Tibial nerve (tissue), 4 donors: ENCODE measurements around the gene ZMYND8. TPM values are rescaled to one million over a fixed set of nuclear protein-coding genes. Genes with fewer than 3 reads are reported as not detected.

ENCODE experiments used
- DNase-seq, 2 donors: peaks; one replicate each; pipeline ENCODE4 v3.0.0-alpha.2; 2019; ENCODE audit warnings: low spot score in 2 of 2
- H3K27ac ChIP-seq, 4 donors: fragments of 200-600 bp; sonication (generic) in 3 of 4; one replicate each; pipeline ENCODE4 v1.5.1; 2017 to 2019; ENCODE audit warnings: mild to moderate bottlenecking in 1 of 4
- H3K27me3 ChIP-seq, 2 donors: fragments of 200-600 bp; sonication (generic) in 1 of 2; one replicate each; pipeline versions ENCODE4 v1.5.1 to v1.6.0; 2017 to 2019
- H3K36me3 ChIP-seq, 3 donors: fragments of 200-600 bp; sonication (generic); one replicate each; pipeline ENCODE4 v1.5.1; 2018 to 2019
- H3K4me1 ChIP-seq, 4 donors: fragments of 200-600 bp; sonication (generic) in 3 of 4; one replicate each; pipeline ENCODE4 v1.5.1; 2017 to 2019
- H3K4me3 ChIP-seq, 4 donors: fragments of 200-600 bp; sonication (generic) in 3 of 4; one replicate each; pipeline ENCODE4 v1.5.1; 2017 to 2019; ENCODE audit warnings: mild to moderate bottlenecking in 1 of 4, moderate library complexity in 1 of 4
- H3K9me3 ChIP-seq, 4 donors: fragments of 200-600 bp; sonication (generic) in 3 of 4; one replicate each; pipeline ENCODE4 v1.5.1; 2017 to 2019
- CTCF ChIP-seq, 5 experiments: fragments of 200-600 bp in 3 of 5; fragments of 450-650 bp in 2 of 5; sonication (generic) in 3 of 5; IDR thresholded peaks; one replicate each; pipeline ENCODE4 v1.5.1; 2016 to 2019; ENCODE audit warnings: antibody characterized with exemption in 5 of 5, mild to moderate bottlenecking in 3 of 5, moderate library complexity in 2 of 5
- EP300 ChIP-seq, 2 donors: sonication (generic); formaldehyde crosslinking; IDR thresholded peaks; one replicate each; pipeline ENCODE4 v1.6.1; 2017; ENCODE audit warnings: antibody characterized with exemption in 2 of 2, mild to moderate bottlenecking in 1 of 2
- POLR2A ChIP-seq, 2 donors: fragments of 450-650 bp; IDR thresholded peaks; one replicate each; pipeline ENCODE4 v1.6.1; 2017; ENCODE audit warnings: antibody characterized with exemption in 2 of 2, mild to moderate bottlenecking in 2 of 2, moderate library complexity in 2 of 2
- WGBS, 2 donors: methylation state at CpG; one replicate each; pipeline ENCODE4 v1.1.5; 2018; 5-methylcytosine and 5-hydroxymethylcytosine counted together
- total RNA-seq, 4 donors: library from RNA; depleted of rRNA; stranded (reverse); fragments of >200 nt; gene quantifications; one replicate each; pipeline ENCODE4 v1.1.0, GENCODE V29; 2016

Gene ZMYND8
- total RNA-seq, 4 donors from 2014 or later = 45.3 to 69.9 (median 49.8) TPM

DNA sequence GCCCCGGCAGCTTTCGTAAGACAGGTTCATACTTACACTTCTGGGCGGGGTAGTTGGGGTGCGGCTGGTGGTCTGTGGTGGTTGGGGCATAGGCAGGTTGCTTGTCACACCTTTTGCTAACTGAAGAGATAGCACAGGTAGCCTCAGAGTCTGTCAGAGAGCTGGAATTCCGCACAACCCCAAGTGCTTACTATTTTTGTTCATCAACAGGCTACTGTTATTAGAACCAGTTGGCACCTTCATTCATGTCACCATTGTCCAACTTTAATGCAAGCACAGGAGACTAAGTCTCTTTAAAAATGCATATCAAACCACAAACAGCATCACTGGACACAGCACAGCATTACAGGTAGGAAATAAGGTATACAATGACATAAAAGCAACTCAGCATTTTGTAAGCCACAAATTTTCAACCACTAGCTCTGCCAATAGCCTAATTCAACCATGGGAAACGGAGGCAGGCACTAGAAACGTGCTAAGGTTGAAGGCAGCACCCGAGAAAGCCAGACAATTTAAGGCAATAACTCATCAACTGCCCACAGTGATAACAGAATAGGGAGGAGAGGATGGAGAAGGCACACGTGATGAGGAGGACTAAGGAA, 143.8 kb downstream of the ZMYND8 start:
- H3K9me3 ChIP-seq = no peaks in the 10 kb centered on the region
- no peak for TF ChIP-seq POLR2A (IDR thresholded peaks at IDR 0.05)
- TF ChIP-seq CTCF (IDR thresholded peaks at IDR 0.05) = no peak
- no peak for TF ChIP-seq EP300 (IDR thresholded peaks at IDR 0.05)
- H3K4me1 ChIP-seq = no peaks in the 10 kb centered on the region
- WGBS, 2 donors = 92 to 93% methylated on average over 9 of the region's 9 CpGs
- no peak overlapping the region for H3K4me3 ChIP-seq
- DNase-seq = no peak
- no peak overlapping the region for H3K27ac ChIP-seq
- H3K36me3 ChIP-seq = peaks cover 0 to 100% (median 16%) of the 10 kb centered on the region in 3 donors
- H3K27me3 ChIP-seq = no peaks in the 10 kb centered on the region

GRCh38 chr20:47211036-47211435, 145.5 kb downstream of the ZMYND8 start:
- WGBS, 2 donors = 90 to 93% methylated on average over 7 of the region's 7 CpGs
- no peak for DNase-seq
- Histone ChIP-seq H3K27ac (no peak overlapping the region), H3K9me3 (no peaks in the 10 kb centered on the region), H3K4me3 (no peak overlapping the region), H3K36me3 (peaks cover 0 to 83% (median 16%) of the 10 kb centered on the region in 3 donors), H3K27me3 (no peaks in the 10 kb centered on the region), H3K4me1 (no peaks in the 10 kb centered on the region)
- TF ChIP-seq CTCF (IDR thresholded peaks at IDR 0.05) (no peak), EP300 (IDR thresholded peaks at IDR 0.05) (no peak), POLR2A (IDR thresholded peaks at IDR 0.05) (no peak)

- peaks cover 0 to 77% (median 16%) of the 10 kb centered on the region in 3 donors for H3K36me3 ChIP-seq
- no peak for TF ChIP-seq EP300 (IDR thresholded peaks at IDR 0.05)
- no peak for TF ChIP-seq CTCF (IDR thresholded peaks at IDR 0.05)
- TF ChIP-seq POLR2A (IDR thresholded peaks at IDR 0.05) = no peak
- H3K9me3 ChIP-seq = no peaks in the 10 kb centered on the region
- no peak overlapping the region for H3K27ac ChIP-seq
- no peaks in the 10 kb centered on the region for H3K27me3 ChIP-seq
- no peak for DNase-seq
- no peak overlapping the region for H3K4me3 ChIP-seq
- no peaks in the 10 kb centered on the region for H3K4me1 ChIP-seq
- 85 to 91% methylated on average over 13 of the region's 13 CpGs for WGBS, 2 donors
Measured at GRCh38 chr20:47210470-47210869, 146.0 kb downstream of the ZMYND8 start.

DNA sequence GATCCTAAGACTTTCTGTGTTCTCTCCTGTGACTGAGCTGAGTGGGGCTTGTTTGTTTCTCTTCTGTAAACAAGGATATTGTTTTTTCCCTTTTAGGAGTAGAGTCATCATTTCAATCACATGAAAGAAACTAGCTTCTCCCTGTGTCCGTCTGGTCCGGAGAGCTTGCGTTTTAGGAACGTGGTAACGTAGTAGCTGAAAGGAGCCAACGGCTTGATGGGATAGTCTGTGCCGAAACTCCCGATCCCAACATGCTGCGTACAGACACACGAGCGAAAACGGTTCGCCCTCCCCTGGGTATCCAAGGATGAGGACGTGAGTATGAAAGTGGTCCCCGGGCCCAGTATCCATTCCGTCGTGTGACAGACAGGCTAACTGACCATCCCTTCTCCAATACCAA, 146.5 kb downstream of the ZMYND8 start:
- no peaks in the 10 kb centered on the region for H3K9me3 ChIP-seq
- H3K27me3 ChIP-seq = no peaks in the 10 kb centered on the region
- peaks cover 0 to 73% (median 16%) of the 10 kb centered on the region in 3 donors for H3K36me3 ChIP-seq
- H3K4me1 ChIP-seq = no peaks in the 10 kb centered on the region
- 93 to 95% methylated on average over 17 of the region's 17 CpGs for WGBS, 2 donors
- H3K4me3 ChIP-seq = no peak overlapping the region
- TF ChIP-seq CTCF (IDR thresholded peaks at IDR 0.05) = no peak
- TF ChIP-seq EP300 (IDR thresholded peaks at IDR 0.05) = no peak
- no peak for TF ChIP-seq POLR2A (IDR thresholded peaks at IDR 0.05)
- no peak for DNase-seq
- H3K27ac ChIP-seq = no peak overlapping the region

GRCh38 chr20:47208534-47209174, 147.8 kb downstream of the ZMYND8 start:
- Histone ChIP-seq H3K4me1 (no peaks in the 10 kb centered on the region), H3K36me3 (peaks cover 0 to 59% (median 16%) of the 10 kb centered on the region in 3 donors), H3K27me3 (no peaks in the 10 kb centered on the region), H3K4me3 (no peak overlapping the region), H3K9me3 (no peaks in the 10 kb centered on the region), H3K27ac (no peak overlapping the region)
- DNase-seq = no peak
- TF ChIP-seq POLR2A (IDR thresholded peaks at IDR 0.05) (no peak), CTCF (IDR thresholded peaks at IDR 0.05) (no peak), EP300 (IDR thresholded peaks at IDR 0.05) (no peak)
- WGBS, 2 donors = 88 to 93% methylated on average over 16 to 18 of the region's 18 CpGs
